K562 (cell line): Measurements from ENCODE around the gene NKAPL. TPM values are rescaled to one million over a fixed set of nuclear protein-coding genes. Genes with fewer than 3 reads are reported as not detected.
A peak's percentile ranks its signal among the peaks of the same experiment; 100 is the strongest.

Experiments used
- CLOCK ChIP-seq: fragments of 250-450 bp; sonication (Bioruptor Pico); IDR thresholded peaks from 2 replicates; pipeline ENCODE4 v1.4.0; 2020; ENCODE audit warnings: mild to moderate bottlenecking, moderate library complexity, borderline replicate concordance
- DNMT1 ChIP-seq: fragments of 450-650 bp; IDR thresholded peaks from 2 replicates; pipeline ENCODE4 v1.6.1; 2016; ENCODE audit warnings: antibody characterized with exemption, mild to moderate bottlenecking
- E2F3 ChIP-seq: fragments of 250-450 bp; sonication (Bioruptor Pico); IDR thresholded peaks from 2 replicates; pipeline ENCODE4 v1.4.0; 2020; ENCODE audit warnings: mild to moderate bottlenecking
- PHF20 ChIP-seq: fragments of 450-650 bp; IDR thresholded peaks from 2 replicates; pipeline ENCODE4 v1.6.1; 2018; ENCODE audit not compliant: partially characterized antibody
- POU5F1 ChIP-seq: fragments of 150-350 bp; IDR thresholded peaks from 2 replicates; pipeline ENCODE4 v1.6.1; 2014; ENCODE audit warnings: borderline replicate concordance, low read length, low read depth, mild to moderate bottlenecking; ENCODE audit not compliant: partially characterized antibody
- RAD51 ChIP-seq: fragments of 450-650 bp; IDR thresholded peaks from 2 replicates; pipeline ENCODE4 v1.7.1; 2016; ENCODE audit warnings: low read depth, mild to moderate bottlenecking, borderline replicate concordance
- SAFB ChIP-seq: fragments of 200-400 bp; formaldehyde crosslinking; IDR thresholded peaks from 2 replicates; pipeline ENCODE4 v1.6.1; 2017; ENCODE audit warnings: low read depth, low read length, borderline replicate concordance
- STAT5A ChIP-seq: IDR thresholded peaks from 2 replicates; pipeline ENCODE4 v1.6.1; 2012; ENCODE audit warnings: low read length, inconsistent platforms, borderline replicate concordance
- TSC22D4 ChIP-seq: fragments of 450-650 bp; IDR thresholded peaks from 2 replicates; pipeline ENCODE4 v1.6.1; 2016; ENCODE audit warnings: missing genetic modification characterization, missing biosample characterization, control low read depth
- YY1 ChIP-seq, 3 experiments: IDR thresholded peaks; 2 replicates each; pipeline ENCODE4 v1.6.1; 2011; ENCODE audit warnings: low read length in 2 of 3, mild to moderate bottlenecking in 2 of 3, moderate library complexity in 2 of 3, borderline replicate concordance in 1 of 3, control low read depth in 1 of 3, low read depth in 1 of 3; ENCODE audit not compliant: insufficient read depth in 3 of 3, insufficient replicate concordance in 2 of 3, control insufficient read depth in 1 of 3, insufficient read length in 1 of 3; ENCODE audit errors: extremely low read depth in 1 of 3
- ZC3H4 ChIP-seq: sonication (generic); formaldehyde crosslinking; IDR thresholded peaks from 2 replicates; pipeline ENCODE4 v1.9.0; 2021; ENCODE audit warnings: missing genetic modification reagents, borderline replicate concordance
- ZFP36 ChIP-seq: fragments of 150-350 bp; IDR thresholded peaks from 2 replicates; pipeline ENCODE4 v1.6.1; 2018; ENCODE audit warnings: low read length, low read depth; ENCODE audit not compliant: partially characterized antibody
- ZNF316 ChIP-seq: fragments of 450-650 bp; IDR thresholded peaks from 2 replicates; pipeline ENCODE4 v1.6.1; 2016
- ZNF318 ChIP-seq, 2 experiments: fragments of 450-650 bp; IDR thresholded peaks; 2 replicates each; pipeline ENCODE4 v1.6.1; 2016; ENCODE audit warnings: mild to moderate bottlenecking in 2 of 2, borderline replicate concordance in 1 of 2, low read depth in 1 of 2, moderate library complexity in 1 of 2
- ZNF766 ChIP-seq: fragments of 200-800 bp; sonication (Bioruptor generic); conservative IDR thresholded peaks from 2 replicates; pipeline ENCODE4 v1.6.1; 2016; ENCODE audit warnings: missing genetic modification characterization, missing compliant biosample characterization
- polyA plus RNA-seq, 8 experiments: library from polyadenylated mRNA; depleted of rRNA in 4 of 8; stranded (reverse) in 5 of 8; unstranded in 3 of 8; fragments of >200 nt; fragmentation: Nextera tagmentation in 2 of 8; fragmentation: Illumina TruSeq in 1 of 8; extraction: Ambion mirVana in 2 of 8; extraction: Trizol in 1 of 8; gene quantifications; 2 replicates each; pipeline versions ENCODE4 v1.2.1 to v1.2.3, GENCODE V29; 2011 to 2014; ENCODE audit warnings: inconsistent platforms in 1 of 8, missing spikeins in 1 of 8
- total RNA-seq, 7 experiments: library from RNA; depleted of rRNA in 6 of 7; stranded (reverse); fragments of >200 nt in 6 of 7; fragmentation: Illumina TruSeq in 2 of 7; extraction: Trizol in 2 of 7; gene quantifications; 2 replicates each; pipeline versions ENCODE4 v1.2.1 to v1.2.3, GENCODE V29; 2011 to 2021; ENCODE audit warnings: low replicate concordance in 1 of 7

The NKAPL gene
- total and polyA plus RNA-seq, 9 of the 15 experiments (the other 6 are each of a cell fraction or from before 2014, with no cell fraction given), result not detected

DNA sequence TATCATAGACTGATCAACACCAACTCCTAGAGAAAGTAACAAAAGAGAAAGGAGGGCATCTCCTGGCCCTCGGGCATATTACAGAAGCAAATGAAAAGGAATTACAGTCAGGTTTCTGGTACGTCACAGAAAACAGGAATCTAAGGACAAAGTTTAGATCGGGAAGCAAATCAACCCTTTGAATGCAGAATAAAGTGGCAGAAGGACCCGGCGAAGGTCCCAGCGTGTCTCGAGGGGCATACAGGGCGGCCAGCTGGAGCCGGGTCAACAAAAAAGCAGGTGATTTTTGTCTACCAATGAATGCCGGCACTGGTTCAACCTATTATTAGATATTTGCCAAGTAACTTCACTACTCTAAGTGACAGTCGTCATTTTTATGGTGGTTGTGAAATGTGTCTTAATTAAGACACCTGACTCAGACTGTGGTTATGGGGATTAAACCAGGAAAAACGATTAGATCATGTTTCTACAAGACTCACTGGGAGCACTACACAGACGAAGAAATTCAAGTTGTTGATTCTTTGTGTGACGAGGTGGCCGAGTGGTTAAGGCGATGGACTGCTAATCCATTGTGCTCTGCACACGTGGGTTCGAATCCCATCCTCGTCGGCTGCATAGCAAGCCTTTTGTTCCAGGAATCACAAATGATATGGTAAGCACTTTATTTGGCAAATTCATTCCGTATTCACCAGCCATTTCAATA, 46.4 kb upstream of the NKAPL start (continued):
- TF ChIP-seq ZNF318 (IDR thresholded peaks at IDR 0.05; ENCODE audit: borderline replicate concordance in 1 of 2, low read depth in 1 of 2) (peak in 1 of 2 experiments; percentile 63; a peak in 1 of 4 replicates), TSC22D4 (tag) (no peak), YY1 (IDR thresholded peaks at IDR 0.05; ENCODE audit: borderline replicate concordance in 1 of 3, control insufficient read depth in 1 of 3, extremely low read depth in 1 of 3, insufficient read depth in 3 of 3, insufficient read length in 1 of 3, insufficient replicate concordance in 2 of 3, low read depth in 1 of 3, low read length in 2 of 3) (peak in 1 of 3 experiments; percentile 42), ZNF766 (CRISPR knock-in tag) (peak; percentile 50; the same call in 1 of the 2 replicates), CLOCK (CRISPR knock-in tag) (no peak), ZFP36 (peak; percentile 51), E2F3 (CRISPR knock-in tag) (no peak), RAD51 (peak; percentile 54; the same call in 1 of the 2 replicates), DNMT1 (no peak), SAFB (no peak), STAT5A (peak; percentile 50; the same call in 1 of the 2 replicates), PHF20 (peak; percentile 85), POU5F1 (no peak), ZNF316 (peak; percentile 88), ZC3H4 (no peak)
